Left kidney (tissue), 2 donors: ENCODE data around the gene PSMB5. TPM values are rescaled to one million over a fixed set of nuclear protein-coding genes. Genes with fewer than 3 reads are reported as not detected.
A peak's percentile ranks its signal among the peaks of the same experiment; 100 is the strongest.

Experiments
- DNase-seq: peaks from one replicate; pipeline ENCODE4 v3.0.0-alpha.2; 2013
- polyA plus RNA-seq: library from polyadenylated mRNA; unstranded; fragments of 120-200 nt; gene quantifications from one replicate; pipeline ENCODE4 v1.2.1, GENCODE V29; 2013; ENCODE audit not compliant: insufficient read length

Gene PSMB5
- polyA plus RNA-seq, 1 donor: 206 TPM

DNA sequence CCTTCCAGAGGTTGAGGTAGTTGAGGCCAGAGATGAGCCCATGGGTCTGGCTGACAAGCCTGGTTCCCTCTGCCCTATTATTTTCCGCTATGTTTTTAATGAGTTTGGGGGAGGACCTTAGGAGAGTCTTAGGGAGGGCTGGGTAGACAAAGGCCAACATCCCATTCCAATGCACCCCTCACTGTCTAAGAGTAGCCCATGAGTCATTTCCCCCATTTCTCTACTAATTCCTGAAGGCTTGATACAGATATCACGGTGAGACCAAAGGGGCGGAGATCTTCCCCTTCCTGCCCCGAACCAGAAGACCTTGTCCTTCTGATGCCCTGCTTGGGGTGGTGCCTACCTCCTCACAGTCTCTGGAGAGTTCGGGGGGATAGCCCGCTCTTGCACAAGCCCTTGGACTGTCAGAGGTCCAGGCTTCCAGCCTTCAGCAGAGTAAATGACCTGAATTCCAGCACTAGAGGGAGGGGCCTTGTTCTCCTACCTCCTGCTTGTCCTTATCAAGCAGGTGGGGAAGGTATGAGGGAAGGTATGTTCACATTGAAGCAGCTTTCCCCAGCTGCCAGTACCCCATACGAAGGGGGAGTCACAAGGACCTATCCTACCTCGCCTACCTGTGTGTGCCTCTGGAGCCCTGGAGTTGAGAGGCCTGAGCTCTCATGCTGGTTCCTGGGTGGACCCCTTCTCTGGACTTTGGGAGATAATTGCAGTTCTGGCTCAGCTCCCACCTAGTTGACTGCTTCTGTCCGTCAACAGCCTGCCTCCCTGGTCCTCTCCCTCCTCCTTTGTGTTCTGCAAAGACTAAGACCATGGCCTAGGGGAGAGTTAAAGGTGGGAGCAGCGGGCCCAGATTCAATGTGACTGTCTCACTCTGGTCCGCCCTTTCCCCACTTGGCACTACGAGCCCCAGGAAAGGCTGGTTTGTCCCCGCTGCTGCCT is 11.0 kb upstream of the PSMB5 start:
- DNase-seq: no peak

DNA sequence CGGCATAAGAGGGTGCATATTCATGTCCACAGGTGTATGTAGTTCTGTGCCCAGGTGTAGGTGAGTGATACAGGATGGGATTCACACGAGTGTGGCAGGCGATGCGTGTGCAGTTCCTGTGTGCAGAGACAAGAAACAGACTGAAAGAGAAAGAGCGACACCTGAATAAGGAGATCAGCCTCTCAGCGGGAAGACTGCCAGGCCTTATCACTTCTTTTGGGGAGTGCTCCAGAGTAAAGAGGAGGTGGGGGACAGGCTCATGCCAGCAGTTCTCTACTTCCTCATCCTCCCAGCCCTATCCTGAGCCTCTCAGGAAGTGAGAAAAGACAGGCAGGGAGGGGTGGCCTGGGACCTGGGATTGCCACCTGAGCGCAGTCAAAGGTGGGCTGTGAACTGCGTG is 10.1 kb upstream of the PSMB5 start:
- no peak for DNase-seq

DNA sequence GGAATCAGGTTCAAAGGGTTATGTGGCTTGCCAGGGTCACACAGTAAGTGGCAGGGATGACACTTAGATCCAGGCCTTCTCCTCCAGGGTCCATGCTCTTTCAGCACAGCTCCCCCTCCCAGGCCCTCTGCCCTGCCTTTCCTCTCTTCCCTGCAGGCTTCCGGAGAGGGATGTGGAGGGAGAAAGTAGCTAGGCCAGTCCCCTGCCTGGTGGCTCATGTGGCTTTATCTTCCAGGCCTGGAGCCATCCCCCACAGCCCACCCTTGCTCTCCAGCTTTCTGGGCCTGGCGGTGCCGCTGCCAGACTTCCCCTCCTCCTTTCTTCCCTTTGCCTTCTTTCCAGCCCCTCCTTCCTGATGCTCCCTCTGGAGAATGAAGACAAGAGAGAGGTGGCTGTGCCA is 9.1 kb upstream of the PSMB5 start:
- no peak for DNase-seq

DNA sequence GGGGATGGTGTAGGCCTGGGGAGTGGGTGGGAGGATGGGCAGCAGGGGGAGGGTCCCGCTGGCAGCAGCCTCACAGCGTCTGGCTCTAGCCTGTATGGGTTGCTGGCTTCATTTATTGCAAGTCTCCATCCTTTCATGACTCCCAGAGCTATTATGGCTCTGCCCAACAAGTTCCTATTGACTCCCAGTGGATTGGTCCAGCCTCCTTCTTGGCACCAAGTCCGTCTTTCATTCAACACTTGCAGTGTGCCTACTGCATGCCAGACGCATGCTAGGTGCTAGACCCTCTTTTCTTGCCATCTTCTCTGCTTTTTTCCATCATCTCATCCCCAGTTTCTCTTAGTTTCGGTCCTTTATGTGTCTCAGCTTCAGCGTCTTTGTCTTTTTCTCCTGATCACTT is 8.4 kb upstream of the PSMB5 start:
- DNase-seq: no peak

DNA sequence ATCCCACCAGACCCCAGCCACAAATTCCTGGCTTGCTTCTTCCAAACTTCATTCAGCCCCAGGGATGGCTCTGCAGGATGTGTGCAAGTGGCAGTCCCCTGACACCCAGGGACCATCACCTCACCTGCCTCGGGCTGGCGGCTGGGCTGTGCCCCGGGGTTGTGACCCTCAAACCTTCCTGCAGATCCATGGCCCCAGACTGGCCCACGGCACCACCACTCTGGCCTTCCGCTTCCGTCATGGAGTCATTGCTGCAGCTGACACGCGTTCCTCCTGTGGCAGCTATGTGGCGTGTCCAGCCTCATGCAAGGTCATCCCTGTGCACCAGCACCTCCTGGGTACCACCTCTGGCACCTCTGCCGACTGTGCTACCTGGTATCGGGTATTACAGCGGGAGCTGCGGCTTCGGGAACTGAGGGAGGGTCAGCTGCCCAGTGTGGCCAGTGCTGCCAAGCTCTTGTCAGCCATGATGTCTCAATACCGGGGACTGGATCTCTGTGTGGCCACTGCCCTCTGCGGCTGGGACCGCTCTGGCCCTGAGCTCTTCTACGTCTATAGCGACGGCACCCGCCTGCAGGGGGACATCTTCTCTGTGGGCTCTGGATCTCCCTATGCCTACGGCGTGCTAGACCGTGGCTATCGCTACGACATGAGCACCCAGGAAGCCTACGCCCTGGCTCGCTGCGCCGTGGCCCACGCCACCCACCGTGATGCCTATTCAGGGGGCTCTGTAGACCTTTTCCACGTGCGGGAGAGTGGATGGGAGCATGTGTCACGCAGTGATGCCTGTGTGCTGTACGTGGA is 7.7 kb upstream of the PSMB5 start, which contains the start of gene PSMB11:
Gene PSMB11, plus strand, starts transcription at position 51 of the 804 bp plus-strand sequence. Its CDS starts 14 bp downstream, at position 65.
- DNase-seq: no peak

DNA sequence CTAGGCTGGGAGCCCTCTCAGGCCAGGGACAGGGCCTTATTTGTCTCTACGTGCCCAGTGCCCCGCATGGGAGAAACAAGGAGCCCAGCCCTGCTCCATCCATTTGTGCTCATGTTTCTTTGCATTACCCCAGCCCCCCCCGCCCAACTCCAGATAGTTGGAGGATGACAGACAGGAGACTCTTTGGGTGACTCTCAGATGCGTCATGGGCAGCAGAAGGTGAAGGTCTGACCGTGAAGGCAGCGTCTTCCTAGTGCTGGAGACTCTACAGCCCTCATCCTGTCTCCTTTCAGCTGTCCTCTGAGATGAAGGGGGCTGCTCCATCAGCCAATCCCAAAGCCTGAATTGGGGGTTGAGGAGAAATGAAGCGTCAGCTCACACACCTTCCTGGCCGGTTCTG is 7.0 kb upstream of the PSMB5 start:
- DNase-seq: no peak

DNA sequence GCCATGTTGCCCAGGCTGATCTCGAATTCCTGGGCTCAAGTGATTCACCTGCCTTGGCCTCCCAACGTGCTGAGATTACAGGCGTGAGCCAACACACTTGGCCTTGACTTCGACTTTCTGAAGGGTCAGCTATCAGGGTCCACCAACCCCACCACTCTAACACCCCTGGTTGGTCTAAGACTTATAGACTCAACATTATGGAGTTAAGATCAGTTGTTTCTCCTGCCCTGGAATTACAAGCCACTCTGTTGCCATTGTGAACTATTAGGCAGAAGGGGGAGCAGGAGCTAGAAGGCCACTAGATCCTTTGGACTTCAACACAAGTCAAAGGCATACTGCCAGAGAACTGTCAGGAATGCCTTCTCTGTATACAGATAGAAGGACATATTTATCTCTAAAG is 5.4 kb upstream of the PSMB5 start:
- no peak for DNase-seq

DNA sequence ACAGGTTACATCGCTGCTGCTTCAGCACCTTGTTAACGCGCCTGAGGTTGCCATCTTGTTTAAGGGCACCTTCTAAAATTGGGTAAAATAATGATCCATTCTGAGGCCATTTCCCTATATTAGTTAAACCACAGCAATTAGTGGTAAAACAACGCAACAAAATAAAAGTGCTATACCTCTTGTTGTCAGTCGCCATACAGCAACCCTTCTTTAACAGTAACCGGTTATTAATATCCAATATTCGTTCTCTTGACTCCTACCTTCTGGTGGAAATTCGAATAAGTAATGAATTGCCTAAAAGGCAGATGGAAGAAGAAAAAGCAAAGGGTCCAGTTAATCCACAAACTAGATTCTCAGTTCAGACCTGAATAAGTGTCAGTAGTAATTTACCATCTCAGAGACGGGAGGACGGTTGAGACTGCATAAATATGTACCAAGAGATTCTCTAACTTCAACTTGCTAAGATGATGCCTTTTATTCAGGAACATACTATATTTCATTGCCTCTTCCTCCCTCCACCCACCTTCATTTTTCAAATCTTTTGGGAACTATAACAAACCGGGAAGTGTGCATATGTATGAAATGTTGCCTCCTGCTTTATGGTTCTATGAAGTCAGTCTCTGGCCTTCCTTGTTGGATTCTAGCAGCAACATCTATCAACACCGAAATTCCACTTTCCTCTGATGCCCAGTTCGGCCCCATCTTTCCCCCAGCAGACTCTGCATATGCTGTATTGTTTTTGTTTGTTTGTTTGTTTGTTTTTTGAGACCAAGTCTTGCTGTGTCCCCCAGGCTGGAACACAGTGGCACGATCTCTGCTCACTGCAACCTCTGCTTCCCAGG is 824 bp upstream of the PSMB5 start:
- no peak for DNase-seq

DNA sequence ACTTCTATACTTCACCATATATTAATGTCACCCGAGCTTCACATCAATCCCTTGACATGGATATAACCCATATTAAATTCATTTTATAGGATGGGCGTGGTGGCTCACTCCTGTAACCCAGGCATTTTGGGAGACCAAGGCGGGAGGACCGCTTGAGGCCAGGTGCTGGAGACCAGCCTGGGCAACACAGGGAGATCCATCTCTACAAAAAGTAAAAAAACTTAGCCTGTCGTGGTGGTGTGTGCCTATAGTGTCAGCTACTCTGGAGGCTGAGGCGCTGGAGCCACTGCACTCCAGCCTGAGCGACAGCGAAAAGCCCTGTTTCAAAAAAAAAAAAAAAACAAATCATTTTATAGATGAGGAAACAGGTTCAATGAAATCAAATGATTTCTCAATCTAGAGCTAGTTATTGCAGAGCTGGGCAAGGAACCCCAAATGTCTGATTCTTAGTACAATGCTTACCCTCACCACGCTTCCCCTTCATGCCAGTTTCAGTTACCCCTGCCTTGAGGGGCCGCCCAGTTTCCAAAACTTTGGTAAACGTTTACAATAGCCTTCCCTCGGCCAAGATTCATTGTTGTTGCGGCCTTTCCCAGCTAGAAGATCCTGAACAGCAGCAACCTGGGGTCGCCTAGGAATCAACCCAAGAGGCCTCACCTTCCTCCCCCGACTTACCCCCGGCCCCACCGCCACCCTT is 751 bp downstream of the PSMB5 start:
- DNase-seq: no peak

DNA sequence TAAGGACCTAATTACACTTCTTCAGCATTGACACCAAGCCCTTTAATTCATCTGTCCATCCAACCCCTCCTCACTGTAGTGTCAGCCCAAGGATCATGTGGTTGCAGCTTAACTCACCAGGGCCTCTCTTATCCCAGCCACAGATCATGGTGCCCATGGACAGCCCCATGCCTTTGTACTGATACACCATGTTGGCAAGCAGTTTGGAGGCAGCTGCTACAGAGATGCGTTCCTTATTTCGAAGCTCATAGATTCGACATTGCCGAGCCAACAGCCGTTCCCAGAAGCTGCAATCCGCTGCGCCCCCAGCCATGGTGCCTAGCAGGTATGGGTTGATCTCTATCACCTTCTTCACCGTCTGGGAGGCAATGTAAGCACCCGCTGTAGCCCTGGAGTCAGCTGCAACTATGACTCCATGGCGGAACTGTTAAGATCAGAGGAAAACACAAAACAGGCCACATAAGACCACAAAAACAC is 1.4 kb downstream of the PSMB5 start:
- DNase-seq: no peak

DNA sequence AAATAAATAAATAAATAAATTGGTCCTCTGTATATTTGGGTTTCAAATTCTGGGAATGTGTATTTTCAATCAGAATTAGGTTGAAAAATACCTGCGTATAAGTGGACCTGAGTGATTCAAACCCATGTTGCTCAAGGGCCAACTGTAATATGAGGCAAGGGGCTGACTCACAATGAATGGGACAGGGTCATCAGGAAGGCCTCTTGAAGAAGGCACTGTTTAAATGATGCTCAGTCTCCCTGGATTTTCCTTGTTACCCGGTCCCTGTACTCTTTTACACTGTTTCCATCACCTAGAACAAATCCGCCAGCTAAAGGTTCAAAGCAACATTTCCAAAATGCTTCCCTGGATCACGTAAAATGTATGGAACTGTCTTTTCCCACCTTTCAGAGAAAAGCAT is 3.8 kb downstream of the PSMB5 start:
- no peak for DNase-seq

DNA sequence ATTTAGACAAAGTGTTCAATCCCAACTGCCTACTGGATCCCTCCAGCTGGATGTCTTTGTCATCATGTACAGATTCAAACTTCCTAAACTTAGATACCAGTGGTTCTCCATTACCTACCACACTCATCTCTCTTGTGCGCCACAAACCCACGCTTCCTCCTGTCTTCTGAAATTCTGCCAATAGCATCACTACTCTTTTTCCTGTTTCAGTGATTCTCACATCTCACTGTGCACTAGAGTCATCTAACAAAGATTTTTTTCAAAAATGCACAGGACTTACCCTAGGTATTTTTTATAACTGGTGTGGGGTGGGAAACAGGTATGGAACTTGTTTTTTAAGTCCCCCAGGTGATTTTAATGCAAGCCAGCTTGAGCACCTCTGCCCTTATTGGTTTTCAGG is 5.9 kb downstream of the PSMB5 start:
- no peak for DNase-seq

DNA sequence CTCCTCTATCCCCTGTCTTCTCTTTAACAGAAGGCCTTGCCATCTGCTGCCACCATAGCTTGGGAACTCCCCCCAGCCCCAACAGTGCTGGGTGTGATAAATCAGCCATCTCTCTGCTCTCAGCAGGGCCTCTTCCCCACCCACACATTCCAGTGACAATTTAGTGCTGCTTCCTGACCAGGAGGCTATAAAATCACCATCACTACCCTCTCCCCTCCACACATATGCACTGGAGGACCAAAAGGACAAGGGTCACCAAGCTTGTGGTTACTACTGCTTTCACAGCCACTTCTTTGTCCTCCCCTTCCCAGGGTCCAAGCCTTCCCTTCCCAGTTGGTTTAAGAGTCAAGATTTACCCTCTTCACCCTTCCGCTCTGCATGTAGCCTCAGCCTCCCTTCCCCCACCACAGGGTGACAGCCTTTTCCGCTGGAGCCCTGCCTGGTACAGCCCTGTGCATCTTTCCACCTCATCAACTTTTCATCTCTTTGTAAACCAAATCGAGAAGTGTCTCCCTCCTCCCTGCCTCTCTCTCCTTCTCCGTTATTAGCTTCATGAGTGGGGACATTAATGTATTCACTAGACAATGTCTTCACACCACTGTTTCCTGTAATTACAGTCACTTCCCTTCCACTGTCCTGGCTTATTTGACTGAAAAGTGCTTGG is 9.4 kb downstream of the PSMB5 start:
- peak; percentile 78 for DNase-seq

DNA sequence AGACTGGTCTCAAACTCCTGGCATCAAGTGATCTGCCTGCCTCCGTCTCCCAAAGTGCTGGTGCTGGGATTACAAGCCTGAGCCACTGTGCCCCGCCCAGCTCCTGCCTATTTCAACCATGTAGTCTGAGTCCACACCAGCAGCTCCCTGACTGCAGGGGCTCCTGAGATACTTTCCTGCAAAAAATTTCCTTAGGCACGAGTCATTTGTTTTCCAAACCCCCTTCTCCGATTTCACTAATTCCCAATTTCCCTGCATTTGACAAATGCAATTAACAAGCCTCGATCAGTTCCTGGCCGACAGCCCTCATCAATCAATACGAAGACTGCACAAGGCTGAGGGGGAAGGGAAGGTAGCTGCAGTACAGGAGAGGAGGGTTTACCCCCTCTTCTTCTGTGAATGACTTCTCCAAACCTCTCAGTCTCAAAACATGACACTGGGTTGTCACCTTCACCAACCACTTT is 10.1 kb downstream of the PSMB5 start:
- DNase-seq: no peak

DNA sequence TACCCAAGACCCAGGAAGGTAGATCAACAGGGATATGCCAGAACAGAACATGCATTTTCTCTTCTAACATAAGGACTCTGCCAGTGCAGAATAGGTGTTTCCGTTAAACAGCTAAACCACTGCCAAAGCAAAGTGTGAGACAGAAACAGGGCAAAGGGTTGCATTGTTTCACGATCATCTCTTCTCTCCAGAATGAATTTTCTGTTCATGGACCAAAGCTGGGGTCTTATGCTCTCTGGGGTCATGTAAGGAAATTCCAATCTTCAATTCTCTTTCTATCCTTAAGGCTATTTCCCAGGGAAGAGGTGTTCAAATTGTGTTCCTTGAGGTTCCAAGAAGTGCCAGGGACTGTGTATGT is 10.9 kb downstream of the PSMB5 start:
- no peak for DNase-seq

DNA sequence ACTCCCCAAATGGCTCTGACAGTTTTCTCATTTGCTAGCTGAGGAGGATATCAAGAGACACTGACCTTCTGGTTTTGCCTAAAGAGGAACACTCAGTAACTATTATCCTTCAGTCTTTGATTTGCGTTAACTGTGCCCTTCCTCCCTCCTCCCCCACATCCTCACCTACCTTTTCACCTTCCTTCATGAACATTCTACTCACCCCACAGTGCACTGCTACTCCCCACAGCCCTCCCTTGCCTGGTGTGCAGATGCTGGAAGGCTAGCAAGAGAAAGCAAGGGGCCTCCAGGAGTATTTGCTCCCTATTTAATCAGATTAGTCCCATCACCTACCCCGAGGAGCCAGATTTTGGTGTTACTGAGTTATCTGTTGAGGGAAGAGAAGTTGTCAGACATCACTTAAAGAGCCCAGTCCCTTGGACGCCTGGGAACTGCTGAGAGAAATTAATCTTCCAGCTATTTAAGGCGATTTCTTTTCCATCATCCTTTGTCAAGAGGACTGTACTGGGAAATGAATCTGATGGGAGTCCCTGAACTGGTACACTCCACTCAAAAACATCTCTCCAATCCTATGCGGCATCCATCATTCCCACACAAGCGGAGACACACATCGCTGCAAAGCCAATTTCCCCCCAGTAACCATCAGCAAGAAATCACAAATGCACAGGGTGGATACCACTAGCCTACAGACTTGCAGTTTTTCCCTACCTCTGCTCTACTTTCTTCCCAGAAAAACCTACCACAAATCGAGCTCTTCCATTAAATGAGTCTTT is 11.5 kb downstream of the PSMB5 start:
- no peak for DNase-seq

DNA sequence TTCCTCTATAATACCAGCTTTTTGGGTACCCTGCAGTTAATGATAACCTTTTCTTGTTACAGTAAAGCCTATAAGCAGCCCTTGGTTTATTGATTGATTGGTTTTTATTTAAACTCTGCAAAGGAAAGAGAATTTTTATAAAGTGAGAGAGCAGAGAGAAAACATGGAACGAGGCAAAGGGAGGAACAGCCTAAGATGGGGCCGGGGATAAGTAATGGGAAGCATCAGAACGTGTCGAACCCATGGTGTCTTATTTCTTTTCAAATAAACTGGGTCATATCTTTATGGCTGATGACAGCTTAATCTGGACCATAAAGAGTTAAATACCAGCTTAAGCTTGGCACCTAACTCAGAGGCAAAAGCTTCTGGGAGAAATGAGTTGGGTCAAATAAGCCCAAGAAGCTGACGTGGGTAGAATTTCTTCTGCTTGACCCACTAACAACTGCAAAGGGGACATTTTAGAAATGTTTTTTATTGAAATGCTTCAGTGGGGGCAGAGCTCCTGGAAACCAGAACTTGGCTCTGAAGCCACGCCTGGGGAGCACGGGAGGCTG is 12.7 kb downstream of the PSMB5 start:
- DNase-seq: no peak

DNA sequence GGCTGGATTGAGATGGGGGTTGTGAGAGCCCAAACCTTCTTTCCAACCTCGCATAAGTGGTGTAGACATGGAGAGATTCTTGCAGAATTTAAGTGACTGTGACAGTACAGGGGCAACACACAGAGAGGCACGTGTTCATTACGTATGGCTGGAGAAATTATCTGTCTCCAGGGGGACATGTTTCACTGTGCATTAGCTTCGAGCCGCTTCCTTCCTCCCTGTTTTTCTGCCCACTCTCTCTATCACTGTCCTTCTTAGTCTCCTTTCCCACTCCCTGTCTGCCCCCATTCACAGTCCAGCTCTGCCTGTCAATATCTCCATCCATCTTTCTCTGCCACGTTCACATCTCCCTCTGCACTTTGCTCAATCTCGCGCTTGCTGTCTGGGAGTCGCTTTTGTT is 13.3 kb downstream of the PSMB5 start:
- DNase-seq: no peak
